Activated CD8-positive, alpha-beta T cell treated with anti-CD3 and anti-CD28 coated beads for 36 hours (primary cell): Measurements from ENCODE around the gene AGXT. TPM values are rescaled to one million over a fixed set of nuclear protein-coding genes. Genes with fewer than 3 reads are reported as not detected.

Experiments
- ATAC-seq: fragments of 200-7000 bp; cut with Tn5 transposase; one replicate; pipeline ENCODE4 v1.10.0; 2021; ENCODE audit warnings: mild to moderate bottlenecking, moderate library complexity
- CTCF ChIA-PET: fragments of 350-600 bp; sonication (Branson Sonifier 250); formaldehyde crosslinking; loops from one replicate; lab custom pipeline; 2021; ENCODE audit warnings: antibody characterized with exemption; lab: Charles Lee
- POLR2A ChIA-PET: fragments of 350-600 bp; sonication (Branson Sonifier 250); formaldehyde crosslinking; loops from one replicate; lab custom pipeline; 2021; ENCODE audit warnings: antibody characterized with exemption; lab: Charles Lee
- DNase-seq: peaks from one replicate; pipeline ENCODE4 v3.0.0-alpha.2; 2020
- H3K27ac Mint-ChIP-seq: one replicate; pipeline ENCODE4 v1.8.0; 2021; ENCODE audit warnings: mild to moderate bottlenecking, mixed read lengths
- H3K27me3 Mint-ChIP-seq: one replicate; pipeline ENCODE4 v1.8.0; 2021; ENCODE audit warnings: mixed read lengths
- H3K36me3 Mint-ChIP-seq: one replicate; pipeline ENCODE4 v1.8.0; 2021; ENCODE audit warnings: low read depth, mixed read lengths
- H3K4me1 Mint-ChIP-seq: one replicate; pipeline ENCODE4 v1.8.0; 2021; ENCODE audit warnings: low read depth, mixed read lengths
- H3K4me3 Mint-ChIP-seq: one replicate; pipeline ENCODE4 v1.8.0; 2021; ENCODE audit warnings: mild to moderate bottlenecking, moderate library complexity, mixed read lengths
- H3K9me3 Mint-ChIP-seq: one replicate; pipeline ENCODE4 v1.8.0; 2021; ENCODE audit warnings: mixed read lengths
- CTCF ChIP-seq: fragments of 200-600 bp; IDR thresholded peaks from one replicate; pipeline ENCODE4 v1.8.0; 2022; ENCODE audit warnings: antibody characterized with exemption, mild to moderate bottlenecking
- intact Hi-C: fragments of 100-400 bp; cut with micrococcal nuclease; formaldehyde crosslinking; loops from one replicate; pipeline ENCODE4 v1.10.0; 2022
- total RNA-seq, 2 experiments: library from RNA; stranded (reverse); gene quantifications; one replicate each; pipeline ENCODE4 v1.2.3, GENCODE V29; 2021

Gene AGXT
- total RNA-seq, 2 experiments from 2014 or later, result not detected

- ChIA-PET POLR2A (interaction anchor here (0.6 kb wide), 1 partner anchor 331 kb away, joined by 3 read pairs; no protein-coding TSS in a partner anchor), CTCF (no interaction called here)
- Mint-ChIP-seq H3K9me3 (peaks cover 4% of the 10 kb centered on the region), H3K4me1 (no peaks in the 10 kb centered on the region), H3K4me3 (no peak overlapping the region), H3K27me3 (no peaks in the 10 kb centered on the region), H3K27ac (no peak overlapping the region), H3K36me3 (no peaks in the 10 kb centered on the region)
- ATAC-seq (no peak), DNase-seq (no peak)
- TF ChIP-seq CTCF, result no peak
- intact Hi-C loops, result no loop called here
Measured at GRCh38 chr2:240848900-240849680, 19.5 kb upstream of the AGXT start.

- ATAC-seq (no peak), DNase-seq (no peak)
- Mint-ChIP-seq H3K9me3 (peaks cover 7% of the 10 kb centered on the region), H3K4me1 (no peaks in the 10 kb centered on the region), H3K4me3 (no peak overlapping the region), H3K27ac (no peak overlapping the region), H3K27me3 (no peaks in the 10 kb centered on the region), H3K36me3 (no peaks in the 10 kb centered on the region)
- TF ChIP-seq CTCF, result no peak
- POLR2A ChIA-PET, result interaction anchor here (0.6 kb wide), 1 partner anchor 225 kb away, joined by 3 read pairs; the partner anchor contains the start of gene GPR35
- intact Hi-C loops, result no loop called here
- CTCF ChIA-PET, result no interaction called here
Measured at GRCh38 chr2:240850026-240850425, 18.6 kb upstream of the AGXT start.

GRCh38 chr2:240850756-240851077, 17.9 kb upstream of the AGXT start:
- no peaks in the 10 kb centered on the region for H3K4me1 Mint-ChIP-seq
- ATAC-seq, result no peak
- no peak for TF ChIP-seq CTCF
- H3K36me3 Mint-ChIP-seq, result no peaks in the 10 kb centered on the region
- H3K4me3 Mint-ChIP-seq, result no peak overlapping the region
- no peak for DNase-seq
- H3K27me3 Mint-ChIP-seq, result no peaks in the 10 kb centered on the region
- intact Hi-C loops, result no loop called here
- ChIA-PET POLR2A (no interaction called here), CTCF (interaction anchor here (0.6 to 2.3 kb wide), 19 partner anchors 10 to 837 kb away, joined by 3 to 23 read pairs (median 3); partner anchors contain the start of gene KIF1A)
- H3K27ac Mint-ChIP-seq, result no peak overlapping the region
- peaks cover 5% of the 10 kb centered on the region for H3K9me3 Mint-ChIP-seq

- ChIA-PET CTCF (interaction anchor here (0.6 to 2.3 kb wide), 27 partner anchors 10 to 837 kb away, joined by 3 to 23 read pairs (median 3); partner anchors contain the start of gene KIF1A), POLR2A (no interaction called here)
- Mint-ChIP-seq H3K27ac (no peak overlapping the region), H3K9me3 (peaks cover 5% of the 10 kb centered on the region), H3K36me3 (no peaks in the 10 kb centered on the region), H3K4me1 (no peaks in the 10 kb centered on the region), H3K27me3 (no peaks in the 10 kb centered on the region), H3K4me3 (no peak overlapping the region)
- peak; percentile 89 for ATAC-seq
- peak; percentile 93 for TF ChIP-seq CTCF
- DNase-seq, result peak; percentile 90
- intact Hi-C loops, result no loop called here
Measured at GRCh38 chr2:240851078-240851991, 17.3 kb upstream of the AGXT start.
